ENCODE results near the gene OR10AD1.
"Not testable (repeated sequence)": the region's sequence is repeated elsewhere in the genome, so short reads cannot be mapped to it uniquely, and the experiment has no call there.

Gene OR10AD1

GRCh38 chr12:48203192-48203591, at the start of gene OR10AD1:
OR10AD1 (minus strand) TSS chr12:48203292; CDS start chr12:48203292, 0 bp downstream.
- no peak for DNase-seq

GRCh38 chr12:48247181-48247966, 44.3 kb upstream of the OR10AD1 start:
- no peak for DNase-seq

- DNase-seq = no peak
These were observed 34.1 kb upstream of the OR10AD1 start for GRCh38 chr12:48237162-48237561.

GRCh38 chr12:48235796-48236333, 32.8 kb upstream of the OR10AD1 start:
- DNase-seq = no peak

GRCh38 chr12:48231169-48231958, 28.3 kb upstream of the OR10AD1 start:
- DNase-seq = not testable (repeated sequence)

- not testable (repeated sequence) for DNase-seq
These were observed 21.4 kb upstream of the OR10AD1 start for GRCh38 chr12:48224533-48224932.

- no peak for DNase-seq
These were observed 18.6 kb upstream of the OR10AD1 start for GRCh38 chr12:48221645-48222044.

- no peak for DNase-seq
These were observed 17.6 kb upstream of the OR10AD1 start for GRCh38 chr12:48220701-48221100.

GRCh38 chr12:48219631-48220030, 16.5 kb upstream of the OR10AD1 start:
- DNase-seq = no peak

- no peak for DNase-seq
These were observed 13.7 kb upstream of the OR10AD1 start for GRCh38 chr12:48216785-48217184.

- not testable (repeated sequence) for DNase-seq
These were observed 6.4 kb upstream of the OR10AD1 start for GRCh38 chr12:48209495-48209894.

- no peak for DNase-seq
These were observed 326 bp downstream of the OR10AD1 start for GRCh38 chr12:48202766-48203165.

GRCh38 chr12:48201516-48201915, 1.6 kb downstream of the OR10AD1 start:
- DNase-seq = no peak

GRCh38 chr12:48201091-48201490, 2.0 kb downstream of the OR10AD1 start:
- no peak for DNase-seq

- DNase-seq = no peak
These were observed 3.3 kb downstream of the OR10AD1 start for GRCh38 chr12:48199774-48200221.

- no peak for DNase-seq
These were observed 4.1 kb downstream of the OR10AD1 start for GRCh38 chr12:48198985-48199384.

GRCh38 chr12:48198672-48198971, 4.5 kb downstream of the OR10AD1 start:
- no peak for DNase-seq

- peak; percentile 88 for DNase-seq
These were observed 5.0 kb downstream of the OR10AD1 start for GRCh38 chr12:48197971-48198671.

GRCh38 chr12:48197549-48197970, 5.5 kb downstream of the OR10AD1 start:
- no peak for DNase-seq

GRCh38 chr12:48194799-48195201, 8.3 kb downstream of the OR10AD1 start:
- DNase-seq = no peak

GRCh38 chr12:48193623-48194022, 9.5 kb downstream of the OR10AD1 start:
- DNase-seq = no peak

GRCh38 chr12:48192861-48193260, 10.2 kb downstream of the OR10AD1 start:
- DNase-seq = no peak

- no peak for DNase-seq
These were observed 12.0 kb downstream of the OR10AD1 start for GRCh38 chr12:48191096-48191495.

Data from activated CD4-positive, CD25-positive, alpha-beta regulatory T cell treated with anti-CD3 and anti-CD28 coated beads, Interleukin-2, amount 50 U/mL, for 72 hours (primary cell).